ENCODE data around the gene CSGALNACT2.
"Not testable (repeated sequence)": the region's sequence is repeated elsewhere in the genome, so short reads cannot be mapped to it uniquely, and the experiment has no call there.

DNA sequence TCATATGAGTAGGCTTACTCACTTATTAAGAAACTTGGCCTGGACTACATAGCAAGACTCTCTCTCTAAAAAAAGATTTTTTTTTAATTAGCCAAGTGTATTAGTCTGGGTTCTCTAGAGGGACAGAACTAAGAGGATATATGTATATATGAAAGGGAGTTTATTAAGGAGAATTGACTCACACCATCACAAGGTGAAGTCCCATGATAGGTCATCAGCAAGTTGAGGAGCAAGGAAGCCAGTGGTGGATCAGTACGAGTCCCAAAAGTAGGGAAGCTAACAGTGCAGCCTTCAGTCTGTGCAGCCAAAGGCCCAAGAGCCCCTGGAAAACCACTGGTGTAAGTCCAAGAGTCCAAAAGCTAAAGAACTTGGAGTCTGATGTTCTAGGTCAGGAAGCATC, 7.7 kb downstream of the CSGALNACT2 start:
- not testable (repeated sequence) for TF ChIP-seq SUZ12 (IDR thresholded peaks at IDR 0.05; ENCODE audit: unreplicated experiment); RBBP5 (conservative IDR thresholded peaks at IDR 0.05); EED (IDR thresholded peaks at IDR 0.05; ENCODE audit: low read depth); POLR2AphosphoS5 (IDR thresholded peaks at IDR 0.05; ENCODE audit: low read length); POLR2A (IDR thresholded peaks at IDR 0.05; ENCODE audit: low read depth, low read length); POLR2AphosphoS2 (IDR thresholded peaks at IDR 0.05; ENCODE audit: low read depth, low read length); JUNB (IDR thresholded peaks at IDR 0.05); ZZZ3 (IDR thresholded peaks at IDR 0.05; ENCODE audit: control insufficient read depth, insufficient read length, low read depth); YY1 (IDR thresholded peaks at IDR 0.05; ENCODE audit: low read depth, low read length); ZNF207 (IDR thresholded peaks at IDR 0.05; ENCODE audit: borderline replicate concordance); SMARCA5 (IDR thresholded peaks at IDR 0.05)
- TF ChIP-seq, protein P1, sequence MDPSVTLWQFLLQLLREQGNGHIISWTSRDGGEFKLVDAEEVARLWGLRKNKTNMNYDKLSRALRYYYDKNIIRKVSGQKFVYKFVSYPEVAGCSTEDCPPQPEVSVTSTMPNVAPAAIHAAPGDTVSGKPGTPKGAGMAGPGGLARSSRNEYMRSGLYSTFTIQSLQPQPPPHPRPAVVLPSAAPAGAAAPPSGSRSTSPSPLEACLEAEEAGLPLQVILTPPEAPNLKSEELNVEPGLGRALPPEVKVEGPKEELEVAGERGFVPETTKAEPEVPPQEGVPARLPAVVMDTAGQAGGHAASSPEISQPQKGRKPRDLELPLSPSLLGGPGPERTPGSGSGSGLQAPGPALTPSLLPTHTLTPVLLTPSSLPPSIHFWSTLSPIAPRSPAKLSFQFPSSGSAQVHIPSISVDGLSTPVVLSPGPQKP (IDR thresholded peaks at IDR 0.05; ENCODE audit: low read depth, low read length), result not testable (repeated sequence)
- TF ChIP-seq, protein P2, sequence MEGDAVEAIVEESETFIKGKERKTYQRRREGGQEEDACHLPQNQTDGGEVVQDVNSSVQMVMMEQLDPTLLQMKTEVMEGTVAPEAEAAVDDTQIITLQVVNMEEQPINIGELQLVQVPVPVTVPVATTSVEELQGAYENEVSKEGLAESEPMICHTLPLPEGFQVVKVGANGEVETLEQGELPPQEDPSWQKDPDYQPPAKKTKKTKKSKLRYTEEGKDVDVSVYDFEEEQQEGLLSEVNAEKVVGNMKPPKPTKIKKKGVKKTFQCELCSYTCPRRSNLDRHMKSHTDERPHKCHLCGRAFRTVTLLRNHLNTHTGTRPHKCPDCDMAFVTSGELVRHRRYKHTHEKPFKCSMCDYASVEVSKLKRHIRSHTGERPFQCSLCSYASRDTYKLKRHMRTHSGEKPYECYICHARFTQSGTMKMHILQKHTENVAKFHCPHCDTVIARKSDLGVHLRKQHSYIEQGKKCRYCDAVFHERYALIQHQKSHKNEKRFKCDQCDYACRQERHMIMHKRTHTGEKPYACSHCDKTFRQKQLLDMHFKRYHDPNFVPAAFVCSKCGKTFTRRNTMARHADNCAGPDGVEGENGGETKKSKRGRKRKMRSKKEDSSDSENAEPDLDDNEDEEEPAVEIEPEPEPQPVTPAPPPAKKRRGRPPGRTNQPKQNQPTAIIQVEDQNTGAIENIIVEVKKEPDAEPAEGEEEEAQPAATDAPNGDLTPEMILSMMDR (IDR thresholded peaks at IDR 0.05 in 2 of 3, conservative IDR thresholded peaks at IDR 0.05 in 1 of 3; ENCODE audit: control insufficient read depth in 2 of 3, extremely low read depth in 1 of 3, insufficient read depth in 1 of 3, low read depth in 3 of 3, low read length in 3 of 3), result not testable (repeated sequence)
- TF ChIP-seq, protein P3, sequence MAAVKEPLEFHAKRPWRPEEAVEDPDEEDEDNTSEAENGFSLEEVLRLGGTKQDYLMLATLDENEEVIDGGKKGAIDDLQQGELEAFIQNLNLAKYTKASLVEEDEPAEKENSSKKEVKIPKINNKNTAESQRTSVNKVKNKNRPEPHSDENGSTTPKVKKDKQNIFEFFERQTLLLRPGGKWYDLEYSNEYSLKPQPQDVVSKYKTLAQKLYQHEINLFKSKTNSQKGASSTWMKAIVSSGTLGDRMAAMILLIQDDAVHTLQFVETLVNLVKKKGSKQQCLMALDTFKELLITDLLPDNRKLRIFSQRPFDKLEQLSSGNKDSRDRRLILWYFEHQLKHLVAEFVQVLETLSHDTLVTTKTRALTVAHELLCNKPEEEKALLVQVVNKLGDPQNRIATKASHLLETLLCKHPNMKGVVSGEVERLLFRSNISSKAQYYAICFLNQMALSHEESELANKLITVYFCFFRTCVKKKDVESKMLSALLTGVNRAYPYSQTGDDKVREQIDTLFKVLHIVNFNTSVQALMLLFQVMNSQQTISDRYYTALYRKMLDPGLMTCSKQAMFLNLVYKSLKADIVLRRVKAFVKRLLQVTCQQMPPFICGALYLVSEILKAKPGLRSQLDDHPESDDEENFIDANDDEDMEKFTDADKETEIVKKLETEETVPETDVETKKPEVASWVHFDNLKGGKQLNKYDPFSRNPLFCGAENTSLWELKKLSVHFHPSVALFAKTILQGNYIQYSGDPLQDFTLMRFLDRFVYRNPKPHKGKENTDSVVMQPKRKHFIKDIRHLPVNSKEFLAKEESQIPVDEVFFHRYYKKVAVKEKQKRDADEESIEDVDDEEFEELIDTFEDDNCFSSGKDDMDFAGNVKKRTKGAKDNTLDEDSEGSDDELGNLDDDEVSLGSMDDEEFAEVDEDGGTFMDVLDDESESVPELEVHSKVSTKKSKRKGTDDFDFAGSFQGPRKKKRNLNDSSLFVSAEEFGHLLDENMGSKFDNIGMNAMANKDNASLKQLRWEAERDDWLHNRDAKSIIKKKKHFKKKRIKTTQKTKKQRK (IDR thresholded peaks at IDR 0.05; ENCODE audit: low read depth, low read length), result not testable (repeated sequence)
